GM12873 (cell line): Measurements from ENCODE around the gene SCAF4.

ENCODE experiments used
- CTCF ChIP-seq: IDR thresholded peaks from 2 replicates; pipeline ENCODE4 v1.5.1; 2012; ENCODE audit warnings: low read depth, mild to moderate bottlenecking, moderate library complexity, low read length, control low read depth; ENCODE audit not compliant: insufficient read depth; ENCODE audit errors: missing control alignments

SCAF4 gene

GRCh38 chr21:31624181-31624580 lies 107.7 kb downstream of the SCAF4 start:
- TF ChIP-seq CTCF, result no peak

- TF ChIP-seq CTCF, result peak; percentile 38
Observed at GRCh38 chr21:31623664-31624063, 108.3 kb downstream of the SCAF4 start.

- TF ChIP-seq CTCF, result no peak
Observed at GRCh38 chr21:31622397-31622796, 109.5 kb downstream of the SCAF4 start.
